Fibroblast of lung (primary cell): ENCODE data around the gene ABCB4.

Experiments
- CTCF ChIP-seq, 2 donors: IDR thresholded peaks in 1 of 2; conservative IDR thresholded peaks in 1 of 2; 1 replicate in 1 of 2; 2 replicates in 1 of 2; pipeline ENCODE4 v1.5.1; 2011 to 2012; ENCODE audit warnings: low read length in 2 of 2, control low read depth in 1 of 2, inconsistent platforms in 1 of 2, low read depth in 1 of 2, mild to moderate bottlenecking in 1 of 2
- EZH2 ChIP-seq: IDR thresholded peaks from 2 replicates; pipeline ENCODE4 v1.5.1; 2012; ENCODE audit warnings: low read length, control low read depth, mild to moderate bottlenecking; ENCODE audit errors: missing control alignments

GRCh38 chr7:87361320-87361719, 114.2 kb downstream of the ABCB4 start:
- TF ChIP-seq CTCF (conservative IDR thresholded peaks at IDR 0.05 in 1 of 2, IDR thresholded peaks at IDR 0.05 in 1 of 2; ENCODE audit: low read depth in 1 of 2, low read length in 2 of 2) (no peak), EZH2 (no peak)
